HL-60 (cell line): Measurements from ENCODE around the gene SRSF9.

ENCODE experiments used
- CTCF ChIP-seq: IDR thresholded peaks from one replicate; pipeline ENCODE4 v1.5.1; 2011; ENCODE audit warnings: low read length, control low read depth, inconsistent platforms; ENCODE audit not compliant: insufficient read depth
- GABPA ChIP-seq: IDR thresholded peaks from 2 replicates; pipeline ENCODE4 v1.6.1; 2012; ENCODE audit warnings: low read depth
- POLR2AphosphoS5 ChIP-seq: IDR thresholded peaks from 2 replicates; pipeline ENCODE4 v1.6.1; 2012; ENCODE audit warnings: low read depth
- SPI1 ChIP-seq: IDR thresholded peaks from 2 replicates; pipeline ENCODE4 v1.6.1; 2012; ENCODE audit warnings: low read depth, mild to moderate bottlenecking, borderline replicate concordance
- TF ChIP-seq, protein P1 (sequence below): IDR thresholded peaks from 2 replicates; pipeline ENCODE4 v1.6.1; 2012; ENCODE audit warnings: low read depth; ENCODE audit not compliant: insufficient replicate concordance

- TF ChIP-seq CTCF = no peak
- TF ChIP-seq SPI1 = peak; percentile 15; the same call in 1 of the 2 replicates
- no peak for TF ChIP-seq POLR2AphosphoS5
- TF ChIP-seq, protein P1, sequence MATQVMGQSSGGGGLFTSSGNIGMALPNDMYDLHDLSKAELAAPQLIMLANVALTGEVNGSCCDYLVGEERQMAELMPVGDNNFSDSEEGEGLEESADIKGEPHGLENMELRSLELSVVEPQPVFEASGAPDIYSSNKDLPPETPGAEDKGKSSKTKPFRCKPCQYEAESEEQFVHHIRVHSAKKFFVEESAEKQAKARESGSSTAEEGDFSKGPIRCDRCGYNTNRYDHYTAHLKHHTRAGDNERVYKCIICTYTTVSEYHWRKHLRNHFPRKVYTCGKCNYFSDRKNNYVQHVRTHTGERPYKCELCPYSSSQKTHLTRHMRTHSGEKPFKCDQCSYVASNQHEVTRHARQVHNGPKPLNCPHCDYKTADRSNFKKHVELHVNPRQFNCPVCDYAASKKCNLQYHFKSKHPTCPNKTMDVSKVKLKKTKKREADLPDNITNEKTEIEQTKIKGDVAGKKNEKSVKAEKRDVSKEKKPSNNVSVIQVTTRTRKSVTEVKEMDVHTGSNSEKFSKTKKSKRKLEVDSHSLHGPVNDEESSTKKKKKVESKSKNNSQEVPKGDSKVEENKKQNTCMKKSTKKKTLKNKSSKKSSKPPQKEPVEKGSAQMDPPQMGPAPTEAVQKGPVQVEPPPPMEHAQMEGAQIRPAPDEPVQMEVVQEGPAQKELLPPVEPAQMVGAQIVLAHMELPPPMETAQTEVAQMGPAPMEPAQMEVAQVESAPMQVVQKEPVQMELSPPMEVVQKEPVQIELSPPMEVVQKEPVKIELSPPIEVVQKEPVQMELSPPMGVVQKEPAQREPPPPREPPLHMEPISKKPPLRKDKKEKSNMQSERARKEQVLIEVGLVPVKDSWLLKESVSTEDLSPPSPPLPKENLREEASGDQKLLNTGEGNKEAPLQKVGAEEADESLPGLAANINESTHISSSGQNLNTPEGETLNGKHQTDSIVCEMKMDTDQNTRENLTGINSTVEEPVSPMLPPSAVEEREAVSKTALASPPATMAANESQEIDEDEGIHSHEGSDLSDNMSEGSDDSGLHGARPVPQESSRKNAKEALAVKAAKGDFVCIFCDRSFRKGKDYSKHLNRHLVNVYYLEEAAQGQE = no peak
- no peak for TF ChIP-seq GABPA
Measured at GRCh38 chr12:120483621-120484020, 14.1 kb upstream of the SRSF9 start.
